ENCODE results near the gene ALB. TPM values are rescaled to one million over a fixed set of nuclear protein-coding genes. Genes with fewer than 3 reads are reported as not detected.

ALB gene
- total RNA-seq, 2 experiments from 2014 or later, result not detected

- POLR2A ChIA-PET, result no interaction called here
- no peak overlapping the region for H3K27ac Mint-ChIP-seq
- no peaks in the 10 kb centered on the region for H3K4me1 Mint-ChIP-seq (ENCODE audit: low read depth)
- H3K27me3 Mint-ChIP-seq, result no peaks in the 10 kb centered on the region
- ATAC-seq (no peak), DNase-seq (no peak)
- no peak overlapping the region for H3K4me3 Mint-ChIP-seq
- no peaks in the 10 kb centered on the region for H3K36me3 Mint-ChIP-seq (ENCODE audit: low read depth)
- no peak for TF ChIP-seq CTCF (IDR thresholded peaks at IDR 0.05)
- intact Hi-C loops (cut with micrococcal nuclease), result no loop called here
- CTCF ChIA-PET, result no interaction called here
- H3K9me3 Mint-ChIP-seq, result no peaks in the 10 kb centered on the region
Measured at GRCh38 chr4:73410916-73411730, 7.0 kb downstream of the ALB start.

DNA sequence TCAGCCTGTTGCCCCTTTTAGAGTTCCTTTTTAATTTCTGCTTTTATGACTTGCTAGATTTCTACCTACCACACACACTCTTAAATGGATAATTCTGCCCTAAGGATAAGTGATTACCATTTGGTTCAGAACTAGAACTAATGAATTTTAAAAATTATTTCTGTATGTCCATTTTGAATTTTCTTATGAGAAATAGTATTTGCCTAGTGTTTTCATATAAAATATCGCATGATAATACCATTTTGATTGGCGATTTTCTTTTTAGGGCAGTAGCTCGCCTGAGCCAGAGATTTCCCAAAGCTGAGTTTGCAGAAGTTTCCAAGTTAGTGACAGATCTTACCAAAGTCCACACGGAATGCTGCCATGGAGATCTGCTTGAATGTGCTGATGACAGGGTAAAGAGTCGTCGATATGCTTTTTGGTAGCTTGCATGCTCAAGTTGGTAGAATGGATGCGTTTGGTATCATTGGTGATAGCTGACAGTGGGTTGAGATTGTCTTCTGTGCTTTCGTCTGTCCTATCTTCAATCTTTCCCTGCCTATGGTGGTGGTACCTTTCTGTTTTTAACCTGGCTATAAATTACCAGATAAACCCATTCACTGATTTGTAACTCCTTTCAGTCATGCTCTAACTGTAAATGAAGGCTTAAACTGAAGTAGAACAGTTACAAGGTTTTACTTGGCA lies 7.8 kb downstream of the ALB start:
- Mint-ChIP-seq H3K4me3 (no peak overlapping the region), H3K9me3 (no peaks in the 10 kb centered on the region), H3K4me1 (ENCODE audit: low read depth) (no peaks in the 10 kb centered on the region), H3K27me3 (no peaks in the 10 kb centered on the region), H3K27ac (no peak overlapping the region), H3K36me3 (ENCODE audit: low read depth) (no peaks in the 10 kb centered on the region)
- TF ChIP-seq CTCF (IDR thresholded peaks at IDR 0.05), result no peak
- no peak for DNase-seq
- intact Hi-C loops (cut with micrococcal nuclease), result no loop called here
- POLR2A ChIA-PET, result no interaction called here
- ATAC-seq, result no peak
- CTCF ChIA-PET, result no interaction called here

- DNase-seq (no peak), ATAC-seq (no peak)
- H3K27me3 Mint-ChIP-seq, result no peaks in the 10 kb centered on the region
- no peak overlapping the region for H3K27ac Mint-ChIP-seq
- ChIA-PET CTCF (no interaction called here), POLR2A (no interaction called here)
- H3K9me3 Mint-ChIP-seq, result no peaks in the 10 kb centered on the region
- no peak for TF ChIP-seq CTCF (IDR thresholded peaks at IDR 0.05)
- no peaks in the 10 kb centered on the region for H3K4me1 Mint-ChIP-seq (ENCODE audit: low read depth)
- H3K4me3 Mint-ChIP-seq, result no peak overlapping the region
- no peaks in the 10 kb centered on the region for H3K36me3 Mint-ChIP-seq (ENCODE audit: low read depth)
- intact Hi-C loops (cut with micrococcal nuclease), result no loop called here
Measured at GRCh38 chr4:73413294-73413755, 9.2 kb downstream of the ALB start.

GRCh38 chr4:73414936-73415271 lies 10.8 kb downstream of the ALB start:
- no peak overlapping the region for H3K4me3 Mint-ChIP-seq
- no peak for TF ChIP-seq CTCF (IDR thresholded peaks at IDR 0.05)
- ChIA-PET CTCF (no interaction called here), POLR2A (no interaction called here)
- no peaks in the 10 kb centered on the region for H3K4me1 Mint-ChIP-seq (ENCODE audit: low read depth)
- ATAC-seq (no peak), DNase-seq (no peak)
- H3K9me3 Mint-ChIP-seq, result no peaks in the 10 kb centered on the region
- no peaks in the 10 kb centered on the region for H3K36me3 Mint-ChIP-seq (ENCODE audit: low read depth)
- H3K27ac Mint-ChIP-seq, result no peak overlapping the region
- no peaks in the 10 kb centered on the region for H3K27me3 Mint-ChIP-seq
- intact Hi-C loops (cut with micrococcal nuclease), result no loop called here

DNA sequence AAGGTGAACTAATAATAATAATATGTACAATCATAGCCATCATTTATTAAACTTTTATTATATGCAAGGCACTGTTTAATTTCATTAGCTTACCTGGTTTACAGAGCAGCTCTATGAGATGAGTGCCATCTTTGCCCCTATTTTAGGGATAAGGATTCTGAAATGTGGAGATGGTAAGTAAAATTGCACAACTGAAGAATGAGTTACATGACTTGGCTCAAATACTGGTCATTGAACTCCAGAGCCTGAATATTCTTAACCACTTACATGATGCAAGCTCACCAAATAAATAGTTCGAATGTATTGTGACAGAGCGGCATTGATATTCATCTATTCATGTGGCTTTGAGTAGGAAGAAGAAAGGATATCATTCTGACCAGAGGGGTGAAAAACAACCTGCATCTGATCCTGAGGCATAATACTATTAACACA lies 11.7 kb downstream of the ALB start:
- intact Hi-C loops (cut with micrococcal nuclease), result no loop called here
- no peak for DNase-seq
- no peak for TF ChIP-seq CTCF (IDR thresholded peaks at IDR 0.05)
- CTCF ChIA-PET, result no interaction called here
- no peaks in the 10 kb centered on the region for H3K9me3 Mint-ChIP-seq
- no peaks in the 10 kb centered on the region for H3K27me3 Mint-ChIP-seq
- H3K36me3 Mint-ChIP-seq (ENCODE audit: low read depth), result no peaks in the 10 kb centered on the region
- no peaks in the 10 kb centered on the region for H3K4me1 Mint-ChIP-seq (ENCODE audit: low read depth)
- no peak overlapping the region for H3K4me3 Mint-ChIP-seq
- POLR2A ChIA-PET, result no interaction called here
- ATAC-seq, result no peak
- no peak overlapping the region for H3K27ac Mint-ChIP-seq

All from activated CD8-positive, alpha-beta T cell treated with anti-CD3 and anti-CD28 coated beads for 36 hours (primary cell).